MG63 (cell line): ENCODE data around the gene RAD21L1. TPM values are rescaled to one million over a fixed set of nuclear protein-coding genes. Genes with fewer than 3 reads are reported as not detected.

Experiments used
- DNase-seq: peaks from one replicate; pipeline ENCODE4 v3.0.0-alpha.2; 2020
- H3K27me3 ChIP-seq: fragments of 250-450 bp; sonication (Bioruptor Pico); 2 replicates; pipeline ENCODE4 v1.5.1; 2020; ENCODE audit warnings: mild to moderate bottlenecking, moderate library complexity
- H3K36me3 ChIP-seq: fragments of 250-450 bp; sonication (Bioruptor Pico); 2 replicates; pipeline ENCODE4 v1.5.1; 2020; ENCODE audit warnings: mild to moderate bottlenecking, moderate library complexity
- H3K4me3 ChIP-seq: fragments of 250-450 bp; sonication (Bioruptor Pico); 2 replicates; pipeline ENCODE4 v1.5.1; 2020; ENCODE audit warnings: mild to moderate bottlenecking, moderate library complexity
- H3K9me3 ChIP-seq: fragments of 250-450 bp; sonication (Bioruptor Pico); 2 replicates; pipeline ENCODE4 v1.5.1; 2020; ENCODE audit warnings: mild to moderate bottlenecking, moderate library complexity
- total RNA-seq: library from RNA; depleted of rRNA; stranded (reverse); fragments of >200 nt; shearing (Covaris generic); gene quantifications from 2 replicates; pipeline ENCODE4 v1.2.3, GENCODE V29; 2014; ENCODE audit warnings: low replicate concordance

The RAD21L1 gene
- total RNA-seq, 1 experiment from 2014 or later, result 0.10 TPM

- no peaks in the 10 kb centered on the region for H3K9me3 ChIP-seq
- no peaks in the 10 kb centered on the region for H3K27me3 ChIP-seq
- no peak overlapping the region for H3K4me3 ChIP-seq
- no peak for DNase-seq
- H3K36me3 ChIP-seq, result no peaks in the 10 kb centered on the region
These were observed 68.0 kb downstream of the RAD21L1 start for GRCh38 chr20:1293641-1294379.

DNA sequence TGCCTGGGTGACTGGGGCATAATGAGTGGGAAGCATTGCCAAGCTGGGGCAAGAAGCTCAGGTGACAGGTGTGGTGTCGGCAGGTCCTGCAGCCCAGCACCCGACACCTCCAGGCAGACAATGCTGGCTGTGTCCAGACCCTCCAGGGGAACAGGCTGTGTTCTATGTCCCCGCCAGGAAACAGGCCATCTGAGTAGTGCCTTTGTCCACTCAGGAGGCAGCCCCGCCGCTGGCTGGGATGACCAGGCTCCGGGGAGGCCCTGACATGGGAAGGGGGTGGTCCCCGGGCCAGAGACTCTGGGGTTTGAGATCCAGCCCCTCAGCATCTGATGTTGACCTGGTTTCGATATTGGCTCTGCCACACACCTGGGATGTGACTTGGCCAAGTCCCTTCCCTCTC lies 68.7 kb downstream of the RAD21L1 start:
- DNase-seq, result no peak
- H3K4me3 ChIP-seq, result no peak overlapping the region
- H3K36me3 ChIP-seq, result no peaks in the 10 kb centered on the region
- H3K27me3 ChIP-seq, result no peaks in the 10 kb centered on the region
- H3K9me3 ChIP-seq, result no peaks in the 10 kb centered on the region

DNA sequence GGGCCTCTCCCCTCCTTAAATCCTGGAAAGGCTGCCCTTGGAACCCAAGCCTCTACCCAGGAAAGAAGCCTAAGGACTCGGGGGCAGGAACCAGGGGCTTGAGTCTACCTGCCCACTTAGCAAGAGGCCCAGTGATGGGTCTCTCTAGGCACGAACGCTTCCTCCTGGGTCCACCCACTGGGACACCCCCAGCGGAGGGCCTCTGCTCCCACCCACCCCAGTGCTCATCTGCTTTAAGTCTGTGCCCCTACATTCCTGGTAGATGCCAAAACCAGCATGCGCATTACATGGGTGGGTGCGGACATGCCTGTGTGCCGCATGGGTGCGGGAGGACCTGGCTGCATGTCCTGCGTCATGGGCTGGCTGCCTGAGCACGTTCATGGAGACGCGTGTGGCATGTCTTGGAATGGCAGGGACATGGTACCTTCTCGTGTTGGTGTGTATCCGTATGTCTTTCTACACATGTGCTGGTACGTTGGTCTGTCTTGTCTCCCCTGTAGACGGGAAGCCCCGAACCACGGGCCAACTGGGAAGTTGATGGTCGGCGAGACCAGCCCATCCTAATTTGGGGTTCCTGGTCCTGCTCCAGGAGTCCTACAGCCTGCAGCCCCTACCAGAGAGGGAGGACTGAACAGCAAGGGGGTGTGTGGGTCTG lies 69.6 kb downstream of the RAD21L1 start:
- Histone ChIP-seq H3K9me3 (no peaks in the 10 kb centered on the region), H3K4me3 (no peak overlapping the region), H3K36me3 (no peaks in the 10 kb centered on the region), H3K27me3 (no peaks in the 10 kb centered on the region)
- no peak for DNase-seq

DNA sequence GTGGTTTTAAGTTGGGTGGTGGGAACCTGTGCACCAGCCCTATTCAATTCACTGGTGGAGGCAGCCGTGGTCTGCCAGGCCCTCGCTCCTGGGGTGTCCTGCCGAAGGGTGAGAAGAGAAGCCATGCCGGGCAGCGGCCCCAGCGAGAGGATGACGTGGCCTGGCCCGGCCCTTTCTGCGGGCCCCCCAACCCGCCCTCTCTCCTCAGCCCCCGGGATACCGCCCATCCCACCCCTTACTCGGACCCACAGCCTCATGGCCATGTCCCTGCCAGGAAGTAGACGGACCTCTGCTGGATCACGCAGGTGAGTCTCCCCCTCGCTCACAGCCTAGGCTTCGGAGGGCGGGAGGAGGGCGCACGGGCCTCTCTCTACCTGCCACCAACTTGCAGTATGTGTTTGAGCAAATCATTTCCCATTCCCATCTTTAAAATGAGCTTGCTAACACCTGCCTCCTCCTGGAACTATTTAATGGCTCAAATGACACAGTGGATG lies 70.3 kb downstream of the RAD21L1 start:
- Histone ChIP-seq H3K27me3 (no peaks in the 10 kb centered on the region), H3K4me3 (no peak overlapping the region), H3K9me3 (no peaks in the 10 kb centered on the region), H3K36me3 (no peaks in the 10 kb centered on the region)
- no peak for DNase-seq

DNA sequence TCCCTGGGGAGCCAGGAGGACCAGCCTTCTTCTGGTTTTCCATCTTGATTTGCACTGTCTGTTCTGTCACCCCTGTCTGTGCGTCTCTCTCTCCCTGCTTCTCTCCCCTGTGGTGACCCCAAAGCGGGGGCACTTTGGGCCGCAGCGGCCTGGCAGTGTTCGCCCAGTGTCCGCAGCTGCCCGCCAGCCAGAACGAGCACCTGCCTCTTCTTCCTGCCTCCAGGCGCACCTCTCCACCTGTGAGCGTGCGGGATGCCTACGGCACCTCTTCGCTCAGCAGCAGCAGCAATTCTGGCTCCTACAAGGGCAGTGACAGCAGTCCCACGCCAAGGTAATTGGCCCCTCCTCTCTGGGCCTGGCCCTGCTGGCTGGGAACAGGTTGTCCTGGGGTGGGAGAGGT lies 71.1 kb downstream of the RAD21L1 start:
- Histone ChIP-seq H3K36me3 (no peaks in the 10 kb centered on the region), H3K9me3 (no peaks in the 10 kb centered on the region), H3K4me3 (no peak overlapping the region), H3K27me3 (no peaks in the 10 kb centered on the region)
- no peak for DNase-seq

DNA sequence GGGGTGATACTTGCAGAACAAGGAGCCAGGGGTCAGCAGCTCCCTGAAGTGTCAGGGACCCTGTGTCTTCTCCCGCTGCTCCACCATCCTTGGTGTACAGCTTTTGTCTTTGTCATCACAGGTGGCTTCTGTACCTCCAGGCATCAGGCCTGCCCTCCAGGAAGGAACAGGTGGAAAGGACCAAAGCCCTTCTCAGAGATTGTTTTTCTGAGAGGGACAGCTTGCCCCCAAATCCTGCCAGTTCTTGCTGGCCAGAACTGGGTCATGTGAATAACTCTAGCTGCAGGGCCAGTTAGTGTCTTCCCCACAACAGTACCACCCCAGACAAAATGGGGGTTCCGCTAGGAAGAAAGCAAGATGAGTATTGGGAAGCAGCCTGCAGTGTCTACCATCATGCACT lies 71.6 kb downstream of the RAD21L1 start:
- Histone ChIP-seq H3K27me3 (no peaks in the 10 kb centered on the region), H3K4me3 (no peak overlapping the region), H3K9me3 (no peaks in the 10 kb centered on the region), H3K36me3 (no peaks in the 10 kb centered on the region)
- no peak for DNase-seq

- H3K36me3 ChIP-seq, result no peaks in the 10 kb centered on the region
- H3K9me3 ChIP-seq, result no peaks in the 10 kb centered on the region
- no peak overlapping the region for H3K4me3 ChIP-seq
- no peaks in the 10 kb centered on the region for H3K27me3 ChIP-seq
- DNase-seq, result no peak
These were observed 72.3 kb downstream of the RAD21L1 start for GRCh38 chr20:1298166-1298565.

DNA sequence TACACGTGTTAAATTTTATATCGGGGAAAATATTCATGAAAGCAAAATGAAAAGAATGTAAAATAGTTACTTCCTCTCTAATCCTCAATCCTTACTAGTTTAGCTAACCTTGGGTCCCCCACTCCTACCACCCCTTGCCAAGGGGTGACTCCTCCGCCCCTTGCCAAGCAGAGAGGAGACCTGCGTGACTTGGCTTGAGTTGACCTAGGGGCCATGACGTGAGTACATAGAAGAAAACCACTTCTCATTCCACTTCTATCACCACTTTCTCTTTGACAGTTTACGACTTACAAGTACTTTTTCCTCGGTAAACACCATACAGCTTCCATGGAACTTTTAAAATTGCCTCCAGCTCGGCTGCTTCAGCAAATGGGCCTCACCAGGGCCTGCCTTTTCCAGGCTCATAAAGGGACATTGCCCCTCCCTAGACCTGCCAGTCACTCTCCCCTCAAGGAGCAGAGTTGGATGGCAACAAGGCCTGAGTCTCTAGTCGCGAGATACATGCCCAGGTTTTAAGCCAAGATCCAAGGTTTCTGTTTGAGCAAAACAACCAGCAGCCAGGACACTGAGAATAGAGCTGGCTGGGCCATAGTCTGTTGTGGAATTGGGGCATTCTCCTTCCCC lies 73.2 kb downstream of the RAD21L1 start:
- Histone ChIP-seq H3K36me3 (no peaks in the 10 kb centered on the region), H3K4me3 (no peak overlapping the region), H3K9me3 (no peaks in the 10 kb centered on the region), H3K27me3 (no peaks in the 10 kb centered on the region)
- DNase-seq, result no peak

GRCh38 chr20:1299522-1299921 lies 73.7 kb downstream of the RAD21L1 start:
- Histone ChIP-seq H3K36me3 (no peaks in the 10 kb centered on the region), H3K4me3 (no peak overlapping the region), H3K9me3 (no peaks in the 10 kb centered on the region), H3K27me3 (no peaks in the 10 kb centered on the region)
- DNase-seq, result peak; percentile 12

GRCh38 chr20:1300083-1300840 lies 74.4 kb downstream of the RAD21L1 start:
- Histone ChIP-seq H3K4me3 (no peak overlapping the region), H3K27me3 (no peaks in the 10 kb centered on the region), H3K36me3 (no peaks in the 10 kb centered on the region), H3K9me3 (no peaks in the 10 kb centered on the region)
- no peak for DNase-seq

DNA sequence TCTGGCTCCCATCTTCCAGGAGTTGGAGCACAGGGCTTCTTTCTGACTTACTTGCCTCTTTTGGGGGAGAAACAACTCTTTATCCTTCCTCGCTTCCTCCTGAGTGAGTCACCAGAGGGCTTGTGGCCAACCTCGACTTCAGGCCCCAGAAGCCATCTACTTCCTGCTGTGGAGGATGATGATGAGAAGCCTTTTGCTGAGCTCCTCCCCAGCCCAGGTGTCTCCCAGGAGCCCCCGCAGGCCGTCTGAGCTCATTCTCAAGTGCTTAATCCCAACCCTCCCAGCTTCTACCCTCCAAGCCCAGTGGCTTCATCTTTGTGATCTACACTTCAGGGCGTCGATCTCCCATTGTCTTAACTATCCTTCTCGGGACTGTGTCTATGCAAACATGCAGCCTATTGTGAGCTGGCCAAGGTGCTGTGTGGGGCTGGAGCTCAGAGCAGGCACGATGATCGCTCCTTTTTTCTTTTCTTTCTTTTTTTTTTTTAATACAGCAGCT lies 75.2 kb downstream of the RAD21L1 start:
- Histone ChIP-seq H3K9me3 (no peaks in the 10 kb centered on the region), H3K27me3 (no peaks in the 10 kb centered on the region), H3K4me3 (no peak overlapping the region), H3K36me3 (no peaks in the 10 kb centered on the region)
- peak; percentile 60 for DNase-seq

DNA sequence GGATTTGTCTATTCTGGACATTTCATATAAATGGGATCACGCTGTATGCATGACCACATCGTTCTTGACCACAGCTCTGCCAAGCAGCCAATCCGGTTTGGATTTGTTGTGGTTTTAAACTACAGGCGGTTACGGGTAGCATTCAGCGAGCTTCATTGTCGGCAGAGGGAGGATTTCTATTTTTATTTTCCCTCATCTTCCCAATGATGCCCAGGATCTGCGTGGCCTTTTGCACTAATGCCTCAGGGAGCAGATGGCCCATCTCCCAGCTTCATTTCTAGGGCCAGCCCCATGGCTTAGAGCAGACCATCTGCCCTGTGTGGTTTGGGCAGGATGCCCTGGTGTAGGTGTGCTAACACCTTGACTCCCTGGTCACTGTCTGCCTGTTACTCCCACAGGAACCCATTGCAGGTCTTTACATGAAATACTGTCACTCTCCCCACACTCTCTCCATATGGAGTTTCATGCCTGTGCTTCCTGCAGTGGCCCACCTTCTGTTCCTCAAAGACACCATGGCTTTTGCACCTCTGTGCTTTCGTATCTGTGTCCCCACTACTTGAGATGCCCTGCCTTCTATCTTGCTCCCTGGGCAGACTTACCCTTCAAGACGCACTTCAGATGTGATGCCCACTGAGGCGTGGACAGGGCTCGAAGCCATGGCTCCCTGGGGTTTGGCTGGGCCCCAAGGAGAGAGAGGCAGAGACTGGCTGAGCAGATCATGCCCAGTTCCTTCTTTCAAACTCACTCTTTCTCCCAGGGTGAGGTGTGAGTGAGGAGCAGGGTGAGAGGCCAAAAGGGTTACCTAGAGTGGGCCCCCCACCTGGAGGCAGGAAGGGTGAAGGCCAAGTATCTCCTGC lies 77.1 kb downstream of the RAD21L1 start:
- Histone ChIP-seq H3K27me3 (no peaks in the 10 kb centered on the region), H3K4me3 (no peak overlapping the region), H3K9me3 (no peaks in the 10 kb centered on the region), H3K36me3 (no peaks in the 10 kb centered on the region)
- no peak for DNase-seq

GRCh38 chr20:1304710-1305515 lies 79.1 kb downstream of the RAD21L1 start:
- no peaks in the 10 kb centered on the region for H3K27me3 ChIP-seq
- no peak overlapping the region for H3K4me3 ChIP-seq
- no peak for DNase-seq
- H3K36me3 ChIP-seq, result no peaks in the 10 kb centered on the region
- H3K9me3 ChIP-seq, result no peaks in the 10 kb centered on the region
